DOHH2 (cell line): Measurements from ENCODE around the gene RORC.
A peak's percentile ranks its signal among the peaks of the same experiment; 100 is the strongest.

Experiments used
- H3F3A ChIP-seq: fragments of 200-600 bp; sonication (generic), shearing (Covaris generic); 2 replicates; pipeline ENCODE4 v1.6.0; 2016; ENCODE audit warnings: antibody characterized with exemption, mild to moderate bottlenecking; ENCODE audit not compliant: control insufficient read depth, insufficient read depth
- H3K27ac ChIP-seq: fragments of 200-600 bp; sonication (generic); 2 replicates; pipeline ENCODE4 v1.5.1; 2014; ENCODE audit warnings: low read depth, mild to moderate bottlenecking, low read length, moderate library complexity
- H3K27me3 ChIP-seq: fragments of 200-600 bp; sonication (generic); 2 replicates; pipeline ENCODE4 v1.6.1; 2014; ENCODE audit warnings: mild to moderate bottlenecking, low read length, mixed read lengths; ENCODE audit not compliant: control insufficient read depth
- H3K36me3 ChIP-seq: fragments of 200-600 bp; sonication (generic); 2 replicates; pipeline ENCODE4 v1.6.1; 2014; ENCODE audit warnings: mild to moderate bottlenecking, low read length, moderate library complexity, mixed read lengths; ENCODE audit not compliant: control insufficient read depth
- H3K4me1 ChIP-seq: fragments of 200-600 bp; sonication (generic); 2 replicates; pipeline ENCODE4 v1.6.1; 2014; ENCODE audit warnings: mild to moderate bottlenecking, low read length, mixed read lengths; ENCODE audit not compliant: control insufficient read depth
- H3K4me2 ChIP-seq: fragments of 200-600 bp; sonication (generic); 2 replicates; pipeline ENCODE4 v1.6.0; 2014; ENCODE audit warnings: mild to moderate bottlenecking, low read length, moderate library complexity
- H3K4me3 ChIP-seq: fragments of 200-600 bp; sonication (generic); 2 replicates; pipeline ENCODE4 v1.5.1; 2014; ENCODE audit warnings: mild to moderate bottlenecking, low read length, mixed read lengths
- H3K79me2 ChIP-seq: fragments of 200-600 bp; sonication (generic); 2 replicates; pipeline ENCODE4 v1.6.1; 2014; ENCODE audit warnings: mild to moderate bottlenecking, low read length, mixed read lengths; ENCODE audit not compliant: control insufficient read depth
- H3K9me2 ChIP-seq: fragments of 200-600 bp; sonication (generic); replicated peaks from 2 replicates; pipeline ENCODE4 v1.6.1; 2014; ENCODE audit warnings: mild to moderate bottlenecking, low read length, mixed read lengths; ENCODE audit not compliant: control insufficient read depth
- H3K9me3 ChIP-seq: fragments of 200-600 bp; sonication (generic); 2 replicates; pipeline ENCODE4 v1.6.1; 2014; ENCODE audit warnings: antibody characterized with exemption, low read length, mixed read lengths; ENCODE audit not compliant: control insufficient read depth, insufficient read depth
- H4K20me1 ChIP-seq: fragments of 200-600 bp; sonication (generic); 2 replicates; pipeline ENCODE4 v1.6.0; 2014; ENCODE audit warnings: low read depth, mild to moderate bottlenecking, antibody characterized with exemption, low read length, moderate library complexity; ENCODE audit not compliant: control insufficient read depth, insufficient read depth
- EZH2phosphoT487 ChIP-seq: fragments of 200-600 bp; sonication (generic); IDR thresholded peaks from 2 replicates; pipeline ENCODE4 v1.6.1; 2017; ENCODE audit warnings: borderline replicate concordance, mild to moderate bottlenecking, antibody characterized with exemption, low read length, moderate library complexity, mixed read lengths
- TF ChIP-seq, protein P1 (sequence below): fragments of 200-600 bp; sonication (generic); IDR thresholded peaks from one replicate; pipeline ENCODE4 v1.5.1; 2014; ENCODE audit warnings: antibody characterized with exemption, mild to moderate bottlenecking, low read depth, low read length; ENCODE audit not compliant: poor library complexity, severe bottlenecking

The RORC gene

DNA sequence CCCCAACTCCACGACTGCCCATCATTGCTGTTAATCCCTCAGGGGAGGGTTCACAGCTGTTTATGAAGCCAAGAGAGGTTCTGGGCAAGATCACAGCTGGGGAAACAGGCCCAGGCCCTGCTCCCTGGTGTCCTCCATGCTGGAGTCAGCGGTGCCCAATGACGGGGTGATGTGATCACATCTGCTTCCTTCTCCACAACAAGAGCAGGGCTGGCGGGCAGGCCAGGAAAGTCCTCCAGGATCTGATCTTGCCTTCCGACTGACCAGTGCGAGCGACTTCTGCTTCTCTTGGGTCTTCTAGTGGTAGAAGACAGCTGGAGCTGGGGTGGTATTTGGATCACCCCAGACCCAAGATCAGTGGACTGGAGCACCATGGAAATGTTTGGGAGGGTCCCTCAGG, 25.4 kb downstream of the RORC start:
- Histone ChIP-seq H3K9me2 (no peaks in the 10 kb centered on the region), H3K36me3 (no peaks in the 10 kb centered on the region), H3F3A (no peaks in the 10 kb centered on the region), H4K20me1 (no peaks in the 10 kb centered on the region), H3K9me3 (no peaks in the 10 kb centered on the region), H3K27ac (no peak overlapping the region), H3K79me2 (no peaks in the 10 kb centered on the region), H3K4me1 (peaks cover 13% of the 10 kb centered on the region), H3K4me2 (no peak overlapping the region), H3K27me3 (peaks cover 10% of the 10 kb centered on the region), H3K4me3 (no peak overlapping the region)
- TF ChIP-seq, protein P1, sequence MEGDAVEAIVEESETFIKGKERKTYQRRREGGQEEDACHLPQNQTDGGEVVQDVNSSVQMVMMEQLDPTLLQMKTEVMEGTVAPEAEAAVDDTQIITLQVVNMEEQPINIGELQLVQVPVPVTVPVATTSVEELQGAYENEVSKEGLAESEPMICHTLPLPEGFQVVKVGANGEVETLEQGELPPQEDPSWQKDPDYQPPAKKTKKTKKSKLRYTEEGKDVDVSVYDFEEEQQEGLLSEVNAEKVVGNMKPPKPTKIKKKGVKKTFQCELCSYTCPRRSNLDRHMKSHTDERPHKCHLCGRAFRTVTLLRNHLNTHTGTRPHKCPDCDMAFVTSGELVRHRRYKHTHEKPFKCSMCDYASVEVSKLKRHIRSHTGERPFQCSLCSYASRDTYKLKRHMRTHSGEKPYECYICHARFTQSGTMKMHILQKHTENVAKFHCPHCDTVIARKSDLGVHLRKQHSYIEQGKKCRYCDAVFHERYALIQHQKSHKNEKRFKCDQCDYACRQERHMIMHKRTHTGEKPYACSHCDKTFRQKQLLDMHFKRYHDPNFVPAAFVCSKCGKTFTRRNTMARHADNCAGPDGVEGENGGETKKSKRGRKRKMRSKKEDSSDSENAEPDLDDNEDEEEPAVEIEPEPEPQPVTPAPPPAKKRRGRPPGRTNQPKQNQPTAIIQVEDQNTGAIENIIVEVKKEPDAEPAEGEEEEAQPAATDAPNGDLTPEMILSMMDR: no peak
- TF ChIP-seq EZH2phosphoT487: no peak

DNA sequence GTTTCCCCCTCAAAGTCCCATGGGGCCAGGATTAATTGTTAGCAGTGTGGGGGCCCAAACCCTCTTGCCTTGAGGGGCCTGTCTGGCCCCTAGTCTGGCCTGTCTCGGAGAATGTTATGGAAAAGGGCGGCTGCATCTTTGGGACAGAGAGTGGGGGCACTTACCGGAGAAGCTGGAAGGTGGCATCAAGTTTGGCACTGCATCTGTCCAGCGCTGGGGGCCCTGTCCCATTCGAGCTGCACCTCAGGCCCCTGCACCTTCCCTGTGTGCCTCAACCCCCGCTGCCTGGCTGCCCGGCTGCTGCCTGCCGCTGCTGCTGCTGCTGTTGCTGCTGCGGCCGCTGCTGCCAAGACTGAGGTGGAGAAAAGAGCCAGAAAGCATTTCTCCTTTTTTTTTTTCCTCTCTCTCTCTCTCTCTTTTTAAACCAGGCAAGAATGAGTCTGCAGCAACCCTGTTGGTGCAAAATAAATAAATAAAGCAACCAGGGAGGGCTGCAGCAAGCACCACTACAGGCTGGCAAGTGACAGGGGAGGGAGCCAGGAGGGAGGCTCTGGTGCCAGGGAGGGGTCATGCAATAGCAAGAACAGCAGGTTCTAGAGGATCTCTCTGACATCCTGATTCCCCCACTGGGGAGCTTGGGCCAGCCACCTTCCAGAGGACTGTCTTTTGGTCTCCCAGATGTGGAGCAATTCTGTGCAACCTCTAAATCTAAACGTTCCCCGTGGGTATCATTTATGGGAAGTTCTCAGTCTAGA, 26.4 kb downstream of the RORC start, which contains the start of gene LINGO4:
LINGO4 (minus strand) TSS at position 354 of the 755 bp plus-strand sequence. CDS start 2,715 bp downstream, outside the sequence.
- Histone ChIP-seq H4K20me1 (no peaks in the 10 kb centered on the region), H3K27ac (no peak within 1 kb of the TSS), H3K9me3 (no peaks in the 10 kb centered on the region), H3K27me3 (peaks cover 17% of the 10 kb centered on the region), H3K79me2 (no peaks in the 10 kb centered on the region), H3K4me2 (peak within 1 kb of the TSS; percentile 28), H3K4me1 (peaks cover 13% of the 10 kb centered on the region), H3K9me2 (no peaks in the 10 kb centered on the region), H3K36me3 (no peaks in the 10 kb centered on the region), H3K4me3 (no peak within 1 kb of the TSS), H3F3A (no peaks in the 10 kb centered on the region)
- TF ChIP-seq, protein P1: no peak
- TF ChIP-seq EZH2phosphoT487: no peak

DNA sequence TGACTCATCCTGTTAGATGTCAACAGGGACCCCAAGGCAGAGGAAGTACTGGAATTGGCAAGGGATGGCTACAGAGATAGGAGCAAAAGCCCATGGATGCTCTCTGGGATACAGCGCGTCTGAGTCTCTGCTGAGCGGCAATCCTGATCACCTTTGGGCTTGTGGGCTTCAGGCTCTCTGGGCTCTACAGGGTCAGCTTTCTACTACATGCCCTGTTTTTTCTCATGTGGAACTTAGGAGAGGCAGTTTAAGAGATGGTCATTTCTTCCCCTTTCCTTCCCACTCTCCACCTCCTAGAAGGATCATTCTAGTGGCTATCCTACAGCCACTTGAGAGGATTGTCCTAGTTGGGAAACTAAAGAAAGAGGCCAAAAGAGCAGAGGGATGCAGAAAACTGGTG, 27.7 kb downstream of the RORC start:
- no peak overlapping the region for H3K27ac ChIP-seq

More for the DNA sequence above, 27.7 kb downstream of the RORC start:
- Histone ChIP-seq H3K36me3 (no peaks in the 10 kb centered on the region), H3K4me2 (peak overlapping the region; percentile 28; the same call in 1 of the 2 replicates), H3K79me2 (no peaks in the 10 kb centered on the region), H3K9me3 (no peaks in the 10 kb centered on the region), H3K4me1 (peaks cover 13% of the 10 kb centered on the region), H3K4me3 (no peak overlapping the region), H3F3A (no peaks in the 10 kb centered on the region), H4K20me1 (no peaks in the 10 kb centered on the region), H3K9me2 (no peaks in the 10 kb centered on the region), H3K27me3 (peaks cover 27% of the 10 kb centered on the region)
- TF ChIP-seq EZH2phosphoT487: no peak
- TF ChIP-seq, protein P1: no peak
